Suppressor macrophage treated with lipopolysaccharide for 4 hours (primary cell): ENCODE data around the gene MST1.

Experiments used
- DNase-seq: peaks from one replicate; pipeline ENCODE4 v3.0.0-alpha.2; 2020

MST1 gene

DNA sequence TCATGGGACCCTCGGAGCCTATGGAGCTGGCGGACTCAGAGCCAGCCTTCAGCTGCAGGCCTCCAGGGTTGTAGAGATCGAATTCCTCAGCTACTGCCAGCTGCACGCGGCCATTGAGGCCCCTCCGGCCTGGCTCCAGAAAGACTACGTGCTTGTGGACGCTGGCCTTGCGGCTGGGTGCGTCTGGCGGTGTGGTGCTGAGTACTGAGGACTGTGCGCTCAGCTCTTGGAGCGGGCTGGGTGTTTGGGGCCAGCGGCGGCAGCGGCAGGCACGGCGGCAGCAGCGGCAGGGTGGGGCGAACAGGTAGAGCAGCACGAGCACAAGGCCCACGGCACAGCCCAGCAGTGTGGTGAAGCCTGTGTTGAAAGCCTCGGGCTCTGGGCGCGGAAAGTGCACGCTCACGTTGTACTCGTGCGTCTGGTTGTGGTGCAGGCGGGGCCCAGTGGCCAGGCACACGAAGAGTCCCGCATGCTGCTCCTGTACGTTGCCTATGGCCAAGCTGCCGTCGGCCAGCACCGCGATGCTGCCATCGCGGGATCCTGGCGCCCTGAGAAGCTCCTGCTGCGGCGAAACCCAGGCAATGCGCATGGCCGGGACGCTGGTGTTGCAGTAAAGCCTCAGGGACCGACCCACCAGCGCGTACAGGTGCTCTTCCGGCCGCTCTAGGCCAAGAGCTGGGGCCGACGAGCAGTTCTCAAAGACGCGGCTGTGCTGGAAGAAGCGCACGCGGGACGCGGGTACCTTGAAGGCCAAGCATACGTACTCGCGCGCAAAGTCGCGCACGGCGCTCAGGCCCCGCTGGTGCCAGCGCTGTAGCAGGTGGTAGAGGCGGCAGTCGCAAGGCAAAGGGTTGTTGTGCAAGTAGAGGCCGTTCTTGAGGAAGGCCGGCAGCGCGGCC lies 28.9 kb upstream of the MST1 start:
- no peak for DNase-seq

DNA sequence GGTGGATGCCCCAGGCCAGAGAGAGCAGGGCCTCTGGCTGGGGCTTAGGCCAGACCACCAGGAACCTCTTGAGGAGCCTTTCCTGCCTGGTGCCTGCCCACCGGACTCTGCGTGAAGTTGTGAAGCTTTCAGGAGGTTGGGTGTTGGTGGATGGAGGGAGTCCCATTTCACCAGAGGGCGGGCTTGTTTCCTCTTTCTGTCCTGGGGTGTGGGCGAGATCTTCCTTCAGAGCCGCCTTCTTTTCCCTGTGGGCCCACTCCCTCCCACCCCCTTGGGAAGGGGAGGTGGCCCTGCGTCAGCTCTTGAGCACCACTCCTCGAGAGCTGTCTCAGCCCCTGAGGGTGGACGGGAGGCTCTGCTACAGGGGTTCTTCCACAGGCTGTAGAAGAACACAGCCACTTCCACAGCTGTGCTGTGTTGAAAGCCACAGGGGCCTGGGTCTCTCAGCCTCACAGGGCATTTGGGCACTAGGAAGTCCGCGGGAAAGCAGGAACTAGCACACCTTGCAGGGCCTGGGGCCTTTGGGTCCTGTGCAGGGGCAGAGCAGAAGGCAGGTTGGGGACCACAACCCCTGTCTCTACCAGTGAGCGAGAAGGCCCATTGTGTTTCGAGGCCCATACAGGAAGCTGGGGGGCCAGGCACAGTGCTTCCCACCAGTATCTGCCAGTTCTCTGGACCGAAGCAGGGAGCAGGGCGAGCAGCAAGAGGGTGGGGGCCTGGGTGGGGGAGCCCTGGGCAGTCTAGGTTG lies 28.1 kb upstream of the MST1 start:
- no peak for DNase-seq

- no peak for DNase-seq
Measured at GRCh38 chr3:49716691-49717210, 27.5 kb upstream of the MST1 start.

- no peak for DNase-seq
Measured at GRCh38 chr3:49716169-49716568, 26.9 kb upstream of the MST1 start.

- no peak for DNase-seq
Measured at GRCh38 chr3:49715611-49716121, 26.4 kb upstream of the MST1 start.

DNA sequence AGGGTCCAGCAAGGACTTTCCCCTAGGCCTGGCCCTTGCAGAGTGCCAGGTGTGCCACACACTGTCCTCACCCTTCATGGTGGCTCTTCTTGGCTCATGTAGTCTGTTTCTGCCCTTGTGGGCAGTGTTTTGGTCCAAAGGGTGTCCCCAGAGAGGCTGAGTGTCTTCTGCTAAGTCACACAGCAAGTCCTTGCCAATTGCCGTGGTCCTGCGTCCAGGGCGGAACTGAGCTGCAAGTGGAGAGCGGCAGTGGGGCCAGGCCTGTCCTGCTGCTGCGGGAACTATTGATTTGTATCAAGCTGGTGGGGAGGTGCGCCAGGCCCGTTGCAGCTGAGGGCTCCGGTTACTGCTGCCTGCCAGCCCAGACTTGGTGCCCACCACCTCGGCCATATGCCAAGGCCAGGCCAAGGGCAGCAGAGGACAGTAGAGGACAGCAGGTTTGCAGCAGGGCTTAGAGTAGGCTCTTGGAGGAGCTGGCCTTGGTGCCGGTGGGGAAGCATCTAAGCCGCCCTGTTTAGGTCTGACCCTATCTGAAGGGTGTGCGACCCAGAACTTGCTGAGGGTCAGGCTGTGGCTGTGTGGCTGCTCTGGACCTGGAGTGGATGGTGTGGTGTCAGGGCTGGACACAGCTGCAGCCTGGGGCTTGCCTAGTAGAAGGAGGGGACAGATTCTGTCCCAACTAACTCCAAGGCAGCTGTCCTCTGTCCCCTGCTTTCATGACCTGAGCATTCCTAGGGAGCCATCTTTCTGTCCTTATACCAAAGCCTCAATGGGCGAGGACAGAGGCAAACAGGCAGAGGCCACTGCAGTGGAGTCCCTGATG lies 25.7 kb upstream of the MST1 start:
- no peak for DNase-seq

GRCh38 chr3:49713336-49714105 lies 24.2 kb upstream of the MST1 start:
- no peak for DNase-seq

GRCh38 chr3:49712631-49713317 lies 23.5 kb upstream of the MST1 start:
- DNase-seq: no peak

DNA sequence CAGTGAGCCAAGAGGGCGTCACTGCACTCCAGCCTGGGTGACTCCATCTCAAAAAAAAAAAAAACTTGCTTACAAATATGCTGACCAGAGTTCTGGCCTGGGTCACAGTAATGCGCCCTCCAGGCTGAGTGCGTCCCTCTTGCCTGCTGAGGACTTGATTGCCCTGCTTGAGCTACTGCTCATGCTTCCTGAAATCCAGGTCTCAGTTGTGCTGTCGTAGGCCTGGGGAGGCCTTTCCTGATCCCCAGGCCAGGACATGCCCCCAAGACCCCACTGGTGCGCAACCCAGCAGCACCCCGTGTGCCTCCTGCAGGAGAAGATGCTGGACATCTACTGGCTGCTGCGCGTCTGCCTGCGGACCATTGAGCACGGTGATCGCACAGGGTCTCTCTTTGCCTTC lies 22.9 kb upstream of the MST1 start:
- no peak for DNase-seq

- DNase-seq: no peak
Measured at GRCh38 chr3:49711489-49711888, 22.2 kb upstream of the MST1 start.

DNA sequence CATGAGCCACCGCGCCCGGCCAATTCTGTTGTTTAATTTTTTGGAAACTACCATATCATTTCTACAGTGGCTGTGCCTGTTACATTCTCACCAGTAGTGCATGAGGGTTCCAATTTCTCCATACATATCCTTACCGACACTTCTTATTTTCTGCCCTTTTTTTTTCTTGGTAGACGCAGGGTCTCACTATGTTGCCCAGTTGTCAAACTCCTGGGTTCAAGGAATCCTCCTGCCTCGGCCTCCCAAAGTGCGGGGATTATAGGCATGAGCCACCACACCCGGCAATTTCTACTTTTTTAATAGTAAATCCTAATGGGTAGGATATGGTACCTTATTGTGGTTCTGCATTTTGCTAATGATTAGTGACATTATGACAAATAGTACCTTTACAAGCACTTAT lies 20.6 kb upstream of the MST1 start:
- no peak for DNase-seq

GRCh38 chr3:49707113-49707480 lies 17.8 kb upstream of the MST1 start:
- no peak for DNase-seq

DNA sequence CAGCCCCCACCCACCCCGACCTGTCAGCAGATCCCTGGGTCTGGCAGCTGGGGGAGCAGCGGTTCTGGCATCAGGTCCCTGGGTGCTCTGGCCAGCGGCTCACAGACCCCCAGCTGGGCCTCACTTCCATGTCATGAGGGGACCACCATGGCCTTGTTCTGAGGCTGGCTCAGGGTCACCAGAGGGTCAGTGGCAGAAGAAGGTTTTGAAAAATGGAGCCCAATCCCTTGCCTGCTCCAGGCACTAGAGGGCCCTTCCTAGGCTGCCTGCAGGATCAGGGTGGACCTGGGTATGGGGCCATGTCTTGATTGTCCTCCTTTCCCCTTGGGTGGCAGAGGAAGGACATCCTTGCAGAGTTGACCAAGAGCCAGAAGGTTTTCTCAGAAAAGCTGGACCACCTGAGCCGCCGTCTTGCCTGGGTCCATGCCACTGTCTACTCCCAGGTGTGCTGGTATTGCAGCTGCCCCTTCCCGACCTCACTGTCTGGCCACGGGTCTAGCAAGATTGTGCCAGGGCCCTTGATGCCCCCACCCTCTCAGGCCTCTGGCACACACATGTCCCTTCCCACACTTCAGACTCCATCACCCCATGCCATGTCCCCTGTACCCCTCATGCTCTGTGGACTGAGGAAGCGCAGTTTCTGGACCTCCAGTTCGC lies 17.3 kb upstream of the MST1 start:
- no peak for DNase-seq

DNA sequence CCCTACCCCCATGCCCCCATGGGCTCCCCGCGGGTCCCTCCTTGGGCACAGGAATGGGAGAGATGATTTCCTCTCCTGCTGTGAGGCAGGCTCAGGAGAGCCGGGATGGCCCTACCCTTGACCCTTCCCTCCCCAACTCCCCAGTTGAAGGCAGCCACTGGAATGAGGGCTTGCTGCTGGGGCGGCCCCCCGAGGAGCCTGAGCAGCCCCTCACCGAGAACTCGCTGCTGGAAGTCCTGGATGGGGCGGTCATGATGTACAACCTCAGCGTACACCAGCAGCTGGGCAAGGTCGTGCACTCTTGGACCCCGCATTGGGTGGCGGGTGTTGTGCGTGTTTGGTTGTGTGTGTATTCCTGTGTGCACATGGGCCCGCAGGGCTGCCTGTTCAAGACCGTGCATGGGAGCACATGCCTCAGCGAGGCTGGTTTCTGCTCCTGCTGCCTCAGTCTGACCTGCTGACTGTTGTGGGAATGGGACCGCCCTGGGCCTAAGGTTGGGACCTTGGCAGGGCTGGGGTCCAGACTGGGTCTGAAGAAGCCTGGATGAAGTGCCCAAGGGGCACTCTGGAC lies 16.2 kb upstream of the MST1 start:
- DNase-seq: no peak

- DNase-seq: no peak
Measured at GRCh38 chr3:49704629-49705028, 15.4 kb upstream of the MST1 start.

- DNase-seq: no peak
Measured at GRCh38 chr3:49703956-49704355, 14.7 kb upstream of the MST1 start.

- DNase-seq: peak; percentile 73
Measured at GRCh38 chr3:49703443-49703927, 14.2 kb upstream of the MST1 start.

DNA sequence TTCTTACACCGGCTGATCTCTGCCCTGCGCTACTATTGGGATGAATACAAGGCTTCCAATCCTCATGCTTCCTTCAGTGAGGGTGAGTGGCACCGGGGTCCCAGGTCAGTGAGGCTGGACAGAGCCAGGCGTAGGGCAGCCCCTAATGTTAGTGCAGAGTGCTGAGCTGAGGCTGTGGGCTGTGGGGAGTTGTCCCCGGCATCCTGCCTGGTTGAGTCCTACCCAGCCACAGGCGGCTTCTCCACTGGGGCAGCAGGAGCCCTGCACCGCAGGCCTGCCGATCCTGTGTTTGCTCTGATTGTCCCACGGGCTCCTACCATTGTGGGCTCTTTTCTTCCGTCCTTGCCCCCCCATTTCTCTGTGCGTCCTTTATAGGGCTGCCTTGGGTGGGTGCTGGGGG lies 13.4 kb upstream of the MST1 start:
- DNase-seq: no peak

DNA sequence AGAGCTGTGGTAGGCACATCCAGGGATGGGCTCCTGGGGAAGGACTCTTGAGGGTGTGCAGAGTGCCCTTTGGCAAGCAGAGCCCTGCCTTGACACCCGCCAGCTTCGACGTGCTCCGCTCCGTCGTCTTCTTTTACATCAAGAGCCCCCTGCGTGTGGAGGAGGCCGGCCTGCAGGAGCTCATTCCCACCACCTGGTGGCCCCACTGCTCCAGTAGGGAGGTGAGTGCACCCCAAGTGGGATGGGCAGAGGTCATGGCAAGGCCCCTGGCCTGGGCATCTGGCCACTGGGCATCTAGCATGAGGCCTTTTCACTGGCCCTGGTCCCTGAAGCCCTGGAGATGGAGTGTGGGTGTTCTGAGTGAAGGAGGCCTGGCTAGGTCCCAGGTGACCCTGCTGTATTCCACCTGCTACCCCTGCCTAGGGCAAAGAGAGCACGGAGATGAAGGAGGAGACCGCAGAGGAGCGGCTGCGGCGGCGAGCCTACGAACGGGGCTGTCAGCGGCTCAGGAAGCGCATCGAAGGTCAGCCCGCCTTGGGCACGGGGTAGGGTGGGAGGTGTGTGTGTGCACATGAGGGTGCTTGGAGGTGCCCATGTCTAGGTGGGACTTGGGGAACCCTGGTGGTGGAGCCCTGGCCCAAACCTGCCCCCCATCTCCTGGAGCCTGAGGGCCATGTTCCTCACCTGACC lies 12.3 kb upstream of the MST1 start:
- DNase-seq: no peak
